GM06990 (cell line): Measurements from ENCODE around the gene NCEH1.

Experiments
- DNase-seq: peaks from one replicate; pipeline ENCODE4 v3.0.0-alpha.2; 2011; ENCODE audit not compliant: insufficient read length; ENCODE audit errors: extremely low read depth
- H3K27me3 ChIP-seq: replicated peaks from 2 replicates; pipeline ENCODE4 v1.6.0; 2011; ENCODE audit warnings: low read length; ENCODE audit not compliant: control insufficient read depth, insufficient read depth
- H3K36me3 ChIP-seq: 2 replicates; pipeline ENCODE4 v1.5.1; 2011; ENCODE audit warnings: low read length; ENCODE audit not compliant: control insufficient read depth, insufficient read depth
- H3K4me3 ChIP-seq: replicated peaks from 2 replicates; pipeline ENCODE4 v1.5.1; 2011; ENCODE audit warnings: low read depth, mild to moderate bottlenecking, control low read depth, low read length
- TF ChIP-seq, protein P1 (sequence below): IDR thresholded peaks from 2 replicates; pipeline ENCODE4 v1.5.1; 2011; ENCODE audit warnings: low read length, control low read depth, mild to moderate bottlenecking, inconsistent platforms; ENCODE audit not compliant: insufficient read depth, poor library complexity, severe bottlenecking

NCEH1 gene

GRCh38 chr3:172680684-172681083 is 30.2 kb downstream of the NCEH1 start:
- H3K27me3 ChIP-seq: no peaks in the 10 kb centered on the region
- H3K4me3 ChIP-seq: no peak overlapping the region
- no peaks in the 10 kb centered on the region for H3K36me3 ChIP-seq
- TF ChIP-seq, protein P1, sequence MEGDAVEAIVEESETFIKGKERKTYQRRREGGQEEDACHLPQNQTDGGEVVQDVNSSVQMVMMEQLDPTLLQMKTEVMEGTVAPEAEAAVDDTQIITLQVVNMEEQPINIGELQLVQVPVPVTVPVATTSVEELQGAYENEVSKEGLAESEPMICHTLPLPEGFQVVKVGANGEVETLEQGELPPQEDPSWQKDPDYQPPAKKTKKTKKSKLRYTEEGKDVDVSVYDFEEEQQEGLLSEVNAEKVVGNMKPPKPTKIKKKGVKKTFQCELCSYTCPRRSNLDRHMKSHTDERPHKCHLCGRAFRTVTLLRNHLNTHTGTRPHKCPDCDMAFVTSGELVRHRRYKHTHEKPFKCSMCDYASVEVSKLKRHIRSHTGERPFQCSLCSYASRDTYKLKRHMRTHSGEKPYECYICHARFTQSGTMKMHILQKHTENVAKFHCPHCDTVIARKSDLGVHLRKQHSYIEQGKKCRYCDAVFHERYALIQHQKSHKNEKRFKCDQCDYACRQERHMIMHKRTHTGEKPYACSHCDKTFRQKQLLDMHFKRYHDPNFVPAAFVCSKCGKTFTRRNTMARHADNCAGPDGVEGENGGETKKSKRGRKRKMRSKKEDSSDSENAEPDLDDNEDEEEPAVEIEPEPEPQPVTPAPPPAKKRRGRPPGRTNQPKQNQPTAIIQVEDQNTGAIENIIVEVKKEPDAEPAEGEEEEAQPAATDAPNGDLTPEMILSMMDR: no peak
- no peak for DNase-seq

GRCh38 chr3:172679599-172679998 is 31.3 kb downstream of the NCEH1 start:
- Histone ChIP-seq H3K36me3 (no peaks in the 10 kb centered on the region), H3K27me3 (no peaks in the 10 kb centered on the region), H3K4me3 (no peak overlapping the region)
- no peak for DNase-seq
- TF ChIP-seq, protein P1: no peak

GRCh38 chr3:172678068-172678467 is 32.8 kb downstream of the NCEH1 start:
- Histone ChIP-seq H3K27me3 (no peaks in the 10 kb centered on the region), H3K4me3 (no peak overlapping the region), H3K36me3 (no peaks in the 10 kb centered on the region)
- TF ChIP-seq, protein P1: no peak
- DNase-seq: no peak

DNA sequence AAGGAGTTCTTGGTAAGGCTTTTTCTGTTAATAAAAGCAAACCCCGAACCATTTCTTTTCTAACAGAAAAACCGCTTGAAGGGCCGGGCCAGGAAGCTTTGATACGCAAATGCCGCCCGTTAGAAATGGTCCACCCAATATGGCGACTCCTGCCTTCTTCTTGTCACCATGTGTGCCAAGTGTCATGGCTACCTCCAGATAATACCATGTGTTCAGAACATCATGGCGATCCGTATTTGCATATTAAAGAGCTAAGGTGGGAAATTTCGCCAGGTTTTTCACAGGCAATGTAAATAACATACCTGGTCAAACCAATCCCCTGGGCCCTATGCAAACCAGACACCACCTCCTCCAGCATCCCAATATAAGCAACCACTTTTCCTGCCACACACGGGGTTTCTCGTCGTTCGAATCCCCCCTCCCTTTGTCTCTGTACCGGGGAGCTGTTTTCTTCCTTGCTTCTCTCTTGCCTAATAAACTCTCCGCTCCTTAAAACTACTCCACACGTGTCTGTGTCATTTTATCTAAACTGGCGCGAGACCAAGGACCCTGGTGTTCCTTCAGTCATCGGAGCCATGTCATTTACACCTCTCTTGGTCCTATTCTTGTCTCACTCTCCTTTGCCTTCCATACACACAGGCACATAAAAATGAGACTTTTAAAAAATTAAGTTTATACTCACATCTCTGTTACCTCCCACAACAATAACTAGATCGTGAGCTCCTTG is 34.5 kb downstream of the NCEH1 start:
- TF ChIP-seq, protein P1: no peak
- H3K27me3 ChIP-seq: no peaks in the 10 kb centered on the region
- DNase-seq: no peak
- H3K36me3 ChIP-seq: no peaks in the 10 kb centered on the region
- H3K4me3 ChIP-seq: no peak overlapping the region

- no peak overlapping the region for H3K4me3 ChIP-seq
- TF ChIP-seq, protein P1: peak; percentile 65
- H3K27me3 ChIP-seq: no peaks in the 10 kb centered on the region
- H3K36me3 ChIP-seq: no peaks in the 10 kb centered on the region
- no peak for DNase-seq
Observed at GRCh38 chr3:172675441-172676193, 35.2 kb downstream of the NCEH1 start.
